CD4-positive, alpha-beta T cell treated with Interleukin-15 for 4 hours (primary cell): ENCODE results near the gene GPR26.
"Not testable (repeated sequence)": the region's sequence is repeated elsewhere in the genome, so short reads cannot be mapped to it uniquely, and the experiment has no call there.

Experiments used
- DNase-seq: peaks from one replicate; pipeline ENCODE4 v3.0.0-alpha.2; 2020; ENCODE audit warnings: low spot score

The GPR26 gene

DNA sequence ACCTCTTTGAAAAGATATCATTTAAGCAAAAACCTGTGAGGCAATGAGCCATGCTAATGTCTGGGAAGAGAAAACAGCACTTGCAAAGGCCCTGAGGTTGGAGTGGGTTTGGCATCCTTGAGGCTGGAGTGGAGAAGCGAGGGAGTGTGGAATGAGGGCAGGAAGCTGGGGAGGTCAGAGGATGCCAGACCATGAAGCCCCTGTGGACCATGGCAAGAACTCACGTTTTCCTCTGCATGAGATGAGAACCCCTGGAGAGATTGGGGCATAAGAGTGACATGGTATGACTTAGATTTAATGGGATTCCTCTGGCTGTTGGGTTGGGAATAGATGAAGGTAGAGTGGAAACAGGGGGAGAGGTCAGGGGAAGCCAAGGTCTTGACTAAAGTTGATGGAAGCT, 49.4 kb downstream of the GPR26 start:
- no peak for DNase-seq

DNA sequence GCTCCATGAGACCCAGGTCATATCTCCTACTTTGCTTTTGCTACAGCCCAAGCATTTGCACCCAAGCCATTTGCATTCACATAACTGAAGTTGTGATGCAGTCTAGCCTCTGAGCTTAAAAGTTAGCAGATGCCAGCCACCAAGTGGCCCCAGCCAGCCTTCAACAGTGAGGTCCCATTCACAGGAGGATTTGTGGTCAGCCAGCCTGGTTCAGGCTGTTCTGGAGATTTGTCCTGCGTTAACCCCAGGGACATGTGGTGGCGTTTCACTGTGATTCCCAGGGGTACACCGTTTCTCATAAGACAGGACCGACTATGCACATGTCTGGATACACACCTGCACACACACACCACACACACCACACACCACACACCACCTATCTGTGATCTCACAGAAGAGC, 51.2 kb downstream of the GPR26 start:
- no peak for DNase-seq

DNA sequence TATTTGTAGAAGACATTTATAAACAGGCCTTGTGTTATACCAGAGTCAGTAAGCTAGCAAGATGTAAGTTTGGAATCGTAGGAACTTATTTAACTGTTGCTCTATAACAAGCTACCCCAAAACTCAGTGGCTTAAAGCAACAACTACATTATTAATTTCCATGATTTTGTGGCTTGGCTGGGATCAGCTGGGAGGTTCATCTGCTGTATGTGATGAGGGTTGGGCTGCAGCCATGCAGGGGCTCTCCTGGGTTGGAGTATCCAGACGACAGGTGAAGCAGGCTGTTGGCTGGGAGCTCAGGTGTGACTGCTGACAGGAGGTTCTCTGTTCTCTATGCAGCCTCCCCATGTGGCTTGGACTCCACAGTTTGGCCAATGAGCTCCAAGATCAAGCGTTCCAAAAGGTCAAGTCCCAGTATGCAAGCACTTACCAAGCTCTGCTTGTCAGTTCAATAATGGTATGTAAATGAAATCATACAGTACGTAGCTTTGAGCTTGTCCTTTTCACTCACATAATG, 52.4 kb downstream of the GPR26 start:
- DNase-seq = no peak

DNA sequence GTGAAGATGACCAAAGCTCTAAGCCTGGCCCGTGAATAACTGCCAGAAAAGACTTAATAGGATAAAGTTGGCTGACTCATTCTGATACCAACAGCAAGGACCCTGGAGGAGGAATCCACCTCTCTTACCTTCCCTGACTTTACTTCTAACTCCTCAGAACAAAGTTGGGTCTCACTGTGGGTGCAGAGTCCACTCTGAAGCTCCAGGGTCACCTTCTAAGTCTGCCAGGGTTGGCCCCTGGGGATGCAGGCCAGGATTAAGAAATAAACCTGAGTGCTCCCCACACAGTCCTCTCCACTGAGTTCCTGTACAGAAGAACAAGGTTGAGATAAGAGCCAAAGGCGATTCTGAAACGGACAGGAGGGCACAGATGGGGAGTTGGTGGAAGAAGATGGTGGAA, 54.4 kb downstream of the GPR26 start:
- DNase-seq = no peak

DNA sequence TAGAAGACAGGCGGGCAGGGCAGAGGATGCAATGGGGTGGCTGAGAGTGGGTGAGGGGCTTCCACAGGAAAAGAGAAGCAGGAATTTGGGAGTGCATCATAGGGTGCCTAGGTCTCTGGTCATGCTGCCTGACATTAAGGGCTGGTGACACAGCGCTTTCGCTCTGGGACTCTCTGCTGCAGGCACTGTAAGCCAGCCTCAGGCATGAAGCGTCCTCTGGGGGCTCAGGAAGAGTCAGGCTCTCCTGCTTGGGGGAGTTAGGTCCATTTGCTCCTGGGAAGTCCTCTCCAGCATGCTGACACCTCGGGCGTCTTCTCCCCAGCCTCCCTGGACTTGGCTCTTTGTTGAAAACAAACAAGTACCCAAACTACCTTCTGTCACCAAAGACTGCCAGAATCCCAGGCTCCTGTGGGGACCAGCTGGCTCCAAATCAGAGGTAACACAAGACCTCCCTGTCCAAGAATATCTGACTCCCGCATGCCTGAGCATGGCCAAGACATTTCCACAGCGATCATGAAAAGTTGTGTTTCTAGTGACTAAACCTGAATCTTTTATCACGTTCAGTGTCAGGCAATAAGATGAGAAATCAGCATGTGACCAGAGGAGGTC, 55.4 kb downstream of the GPR26 start:
- DNase-seq = no peak

DNA sequence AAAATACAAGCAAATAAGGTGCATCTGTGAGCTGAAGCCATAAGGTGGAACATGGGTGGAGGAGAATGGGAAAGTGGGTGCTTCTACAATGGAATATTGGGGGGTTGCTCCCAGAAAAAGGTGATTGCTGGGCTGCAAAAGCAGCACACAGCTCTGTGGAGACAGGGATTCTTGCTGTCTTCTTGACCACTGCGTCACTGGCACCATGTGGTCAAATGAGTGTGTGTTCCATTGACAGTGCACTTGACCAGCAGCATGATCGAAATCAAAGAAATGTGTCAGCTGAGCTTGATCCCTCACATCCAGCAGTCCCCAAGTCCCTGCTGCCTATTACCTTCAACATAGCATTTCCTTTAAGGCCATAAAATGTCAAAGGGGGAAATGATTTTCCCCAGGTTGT, 56.2 kb downstream of the GPR26 start:
- DNase-seq = no peak

DNA sequence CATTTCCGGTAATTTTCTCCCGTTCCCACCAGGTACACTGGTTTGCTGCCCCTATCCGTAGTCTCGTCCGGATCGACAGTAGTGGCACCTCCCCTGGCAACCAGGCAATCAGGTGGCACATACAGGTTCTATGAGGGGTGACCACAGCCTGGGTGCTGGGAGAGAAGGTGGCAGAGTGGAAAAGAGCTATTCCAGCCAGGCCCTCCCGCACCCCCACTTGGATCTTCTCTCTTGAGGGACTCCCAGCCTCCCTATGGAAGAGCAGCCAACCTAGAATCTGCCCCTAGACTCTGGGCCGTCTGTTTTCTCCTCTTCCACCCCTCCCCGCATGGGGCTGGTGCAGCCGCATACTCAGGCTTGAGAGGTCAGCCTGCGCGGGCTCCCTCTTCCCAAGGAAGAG, 58.6 kb downstream of the GPR26 start:
- DNase-seq = no peak

DNA sequence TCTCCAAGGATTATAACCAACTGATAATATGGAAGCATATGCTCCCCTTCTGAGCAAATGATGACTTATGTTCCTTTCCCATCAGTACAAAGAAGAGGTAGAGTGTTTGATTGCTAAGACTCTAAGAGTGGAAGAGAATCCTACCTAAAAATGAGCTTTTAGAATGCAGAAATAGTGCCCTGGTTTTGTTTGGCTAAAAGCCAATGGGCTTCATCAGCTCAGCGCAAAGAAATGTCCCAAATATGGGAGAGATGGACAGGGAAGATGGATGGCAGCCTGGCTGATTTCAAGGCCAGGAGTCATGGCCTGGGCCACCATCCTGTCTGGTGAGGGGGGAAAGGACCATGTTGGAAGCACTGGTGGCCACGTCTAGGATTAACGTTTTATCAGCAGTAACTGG, 60.2 kb downstream of the GPR26 start:
- DNase-seq = no peak

DNA sequence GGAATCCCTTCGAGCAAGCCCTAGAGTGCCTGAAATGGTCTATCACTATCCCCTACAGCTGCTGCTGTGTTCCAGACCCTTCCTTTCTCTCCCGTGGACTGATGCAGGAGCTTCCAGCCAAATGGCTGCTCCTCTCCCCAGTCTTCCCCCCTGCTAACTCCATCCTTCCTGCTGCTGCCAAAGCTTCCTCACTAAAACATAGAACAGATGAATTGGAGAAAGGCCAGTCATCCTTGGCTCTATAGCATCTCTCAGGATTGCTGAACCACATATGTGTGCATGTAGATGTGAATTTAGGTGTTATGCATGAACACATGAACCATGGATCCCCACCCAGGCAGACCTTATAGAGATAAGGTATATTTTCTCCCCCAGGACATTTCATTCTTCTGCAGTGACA, 60.7 kb downstream of the GPR26 start:
- no peak for DNase-seq

DNA sequence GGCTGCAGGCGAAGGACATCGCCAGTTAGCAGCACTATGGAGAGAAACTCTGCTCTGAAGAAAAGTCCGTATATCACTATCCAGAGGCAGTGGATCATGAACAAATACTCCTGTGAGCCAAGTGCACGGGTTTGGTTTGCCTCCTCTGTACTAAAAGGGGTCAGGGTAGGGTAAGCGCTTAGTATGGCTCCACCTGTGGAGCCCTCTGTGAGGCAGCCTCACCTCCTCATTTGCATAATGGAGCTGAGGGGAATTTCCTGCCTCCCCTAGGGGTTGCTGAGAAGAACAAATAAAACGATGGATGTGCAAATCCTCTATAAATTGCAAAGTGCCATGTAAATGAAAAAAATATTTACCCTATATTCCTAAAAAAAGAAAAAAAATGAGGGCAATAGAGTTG, 63.4 kb downstream of the GPR26 start:
- no peak for DNase-seq

DNA sequence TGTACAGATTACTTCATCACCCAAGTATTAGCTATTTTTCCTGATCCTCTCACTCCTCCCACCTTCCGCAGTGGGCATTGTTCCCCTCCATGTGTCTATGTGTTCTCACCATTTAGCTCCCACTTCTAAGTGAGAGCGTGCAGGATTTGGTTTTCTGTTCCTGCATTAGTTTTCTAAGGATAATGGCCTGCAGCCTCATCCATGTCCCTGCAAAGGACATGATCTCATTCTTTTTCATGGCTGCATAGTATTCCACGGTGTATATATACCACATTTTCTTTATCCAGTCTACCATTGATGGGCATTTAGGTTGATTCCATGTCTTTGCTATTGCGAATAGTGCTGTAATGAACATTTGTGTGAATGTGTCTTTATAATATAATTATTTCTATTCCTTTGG, 70.8 kb downstream of the GPR26 start:
- not testable (repeated sequence) for DNase-seq

DNA sequence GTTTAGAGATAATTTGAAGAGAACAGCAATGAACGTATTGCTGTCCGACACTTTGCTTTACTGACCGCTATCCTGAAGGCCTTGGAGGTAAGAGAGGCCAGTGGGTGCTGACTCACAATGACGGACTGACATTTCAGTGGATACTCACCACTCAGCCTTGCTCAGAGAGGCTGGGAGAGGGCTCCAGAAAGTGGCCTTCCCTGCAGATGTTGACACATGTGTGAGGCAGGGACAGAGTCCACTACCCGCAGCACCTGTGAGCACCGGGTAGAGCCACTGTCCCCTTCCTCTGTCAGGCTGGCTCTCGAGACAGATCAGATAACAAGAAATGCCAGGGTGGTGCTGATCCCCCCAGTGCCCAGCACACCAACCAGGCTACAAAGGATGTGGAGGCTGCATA, 75.0 kb downstream of the GPR26 start:
- no peak for DNase-seq

DNA sequence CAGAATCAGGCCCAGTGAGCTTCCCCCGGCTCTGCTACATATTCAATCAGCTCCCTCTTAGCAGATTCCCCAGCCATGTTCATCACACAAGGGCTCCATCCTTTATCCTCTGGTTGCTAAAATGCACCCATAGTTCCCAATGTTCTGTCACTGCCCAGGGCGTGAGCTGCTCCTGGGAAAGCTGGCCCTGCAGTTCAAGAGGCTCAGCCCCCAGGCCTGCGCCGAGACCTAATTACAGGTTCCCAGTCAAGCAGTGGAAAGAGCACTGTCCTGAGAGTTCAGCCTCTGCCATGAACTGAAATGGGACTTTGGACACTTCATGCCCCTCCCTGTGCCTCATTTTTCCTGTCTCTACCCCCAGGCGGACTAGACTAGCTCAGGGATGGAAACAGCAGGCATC, 75.6 kb downstream of the GPR26 start:
- no peak for DNase-seq

DNA sequence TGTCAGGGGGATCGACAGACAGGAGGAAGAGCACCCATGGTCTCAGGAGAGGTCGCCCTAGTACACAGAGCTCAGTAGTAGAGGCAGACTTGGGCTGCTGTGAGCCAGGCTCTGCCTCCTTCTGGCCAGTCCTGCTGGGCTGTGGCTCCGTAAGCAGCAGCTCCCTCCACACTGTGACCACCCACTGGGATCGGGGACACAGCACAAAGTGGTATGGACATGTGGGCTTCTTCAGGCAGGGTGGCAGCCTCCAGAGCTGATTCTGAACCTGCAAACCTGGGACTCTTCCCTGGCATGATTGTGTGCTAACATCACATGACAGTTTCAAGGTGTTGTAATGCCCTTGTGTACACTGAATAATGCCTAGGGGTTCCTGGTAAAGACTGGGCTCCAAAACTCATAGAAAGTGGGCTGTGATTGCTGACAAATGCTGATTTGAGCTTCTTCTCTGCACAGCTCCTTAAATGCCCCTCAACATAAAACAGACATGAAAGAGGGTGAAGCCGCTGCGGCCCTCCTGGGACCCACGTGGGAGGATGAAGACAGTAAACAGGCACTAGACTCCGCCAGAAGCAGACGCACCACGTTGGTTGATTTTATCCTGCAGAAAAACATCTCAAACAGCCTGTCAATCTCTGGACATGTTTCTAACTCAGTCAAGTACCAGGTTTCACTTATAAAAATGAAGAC, 76.7 kb downstream of the GPR26 start:
- no peak for DNase-seq

DNA sequence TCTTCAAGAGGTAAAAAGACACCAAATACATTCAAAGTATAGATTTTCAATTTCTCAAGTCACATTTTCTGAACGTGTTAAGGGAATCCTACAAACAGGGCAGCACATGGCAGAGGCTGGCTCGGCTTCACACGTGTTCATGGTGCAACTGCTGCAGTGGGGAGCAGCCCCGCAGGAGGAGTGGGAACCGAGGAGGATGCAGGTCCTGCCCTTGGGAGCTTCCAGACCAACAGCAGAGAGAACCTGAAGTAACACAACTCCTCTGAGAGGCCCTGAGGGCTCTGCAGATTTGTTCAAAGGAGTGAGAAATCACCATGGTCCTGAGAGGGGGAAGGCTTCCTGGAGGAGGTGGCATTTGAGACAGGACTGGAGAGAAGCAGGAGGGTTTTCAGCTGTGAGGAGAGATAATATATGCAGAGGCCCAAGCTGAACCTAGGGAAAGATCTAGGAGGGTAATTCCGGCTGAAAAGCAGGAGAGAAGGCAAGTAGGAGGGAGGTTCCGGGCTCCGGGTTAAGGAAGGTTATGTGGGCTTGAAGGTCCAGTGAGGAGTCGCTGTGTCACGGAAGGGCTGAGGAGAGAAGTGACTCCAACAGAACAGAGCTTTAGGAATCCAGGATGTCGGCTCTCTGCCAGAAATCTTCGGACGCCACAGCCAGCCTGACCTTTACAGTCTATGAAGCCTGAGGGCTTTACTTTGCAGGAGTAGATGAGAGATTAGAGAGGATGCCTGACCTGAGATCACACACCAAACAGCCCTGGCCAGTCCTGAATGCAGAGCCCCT, 77.5 kb downstream of the GPR26 start:
- DNase-seq = no peak

DNA sequence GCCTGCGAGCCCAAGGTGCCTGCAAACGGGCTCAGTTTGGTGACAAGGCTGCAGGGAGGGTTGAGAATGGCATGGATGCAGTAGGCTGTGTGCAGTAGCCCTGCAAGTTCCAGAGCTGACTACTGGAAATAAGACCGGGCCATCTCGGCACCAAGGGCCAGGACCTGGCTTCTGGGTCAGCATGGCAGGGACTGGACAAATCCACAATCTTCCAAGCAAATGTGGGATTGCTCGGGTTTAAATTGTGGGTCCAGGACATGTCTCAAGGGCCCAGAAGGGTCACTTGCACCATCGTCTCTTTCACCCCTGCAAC, 78.0 kb downstream of the GPR26 start:
- DNase-seq = no peak
